Activated T-cell treated with anti-CD3 and anti-CD28 coated beads, Interleukin-2, amount 50 U/mL, for 72 hours (primary cell): Measurements from ENCODE around the gene DCBLD1. TPM values are rescaled to one million over a fixed set of nuclear protein-coding genes. Genes with fewer than 3 reads are reported as not detected.
"Not testable (repeated sequence)": the region's sequence is repeated elsewhere in the genome, so short reads cannot be mapped to it uniquely, and the experiment has no call there.

Source experiments
- ATAC-seq, 2 donors: fragments of 150-1000 bp; cut with Tn5 transposase; replicated peaks in 1 of 2; 2 replicates each; pipeline ENCODE4 v1.10.0; 2021; ENCODE audit warnings: moderate library complexity in 2 of 2, mild to moderate bottlenecking in 1 of 2
- DNase-seq, 2 donors: peaks; one replicate each; pipeline ENCODE4 v3.0.0; 2021 to 2022; ENCODE audit warnings: mixed read lengths in 1 of 2
- H3K27ac Mint-ChIP-seq: one replicate; pipeline ENCODE4 v1.8.0; 2022; ENCODE audit warnings: mild to moderate bottlenecking, moderate library complexity, mixed read lengths
- H3K27me3 Mint-ChIP-seq: one replicate; pipeline ENCODE4 v1.8.0; 2022; ENCODE audit warnings: low read depth, mixed read lengths
- H3K36me3 Mint-ChIP-seq, 2 donors: one replicate each; pipeline ENCODE4 v1.8.0; 2022; ENCODE audit warnings: mixed read lengths in 2 of 2, mild to moderate bottlenecking in 1 of 2; ENCODE audit not compliant: insufficient read depth in 2 of 2
- H3K4me1 Mint-ChIP-seq: one replicate; pipeline ENCODE4 v1.8.0; 2022; ENCODE audit warnings: low read depth, mixed read lengths
- H3K4me3 Mint-ChIP-seq, 2 donors: one replicate each; pipeline ENCODE4 v1.8.0; 2022; ENCODE audit warnings: mild to moderate bottlenecking in 2 of 2, mixed read lengths in 2 of 2, moderate library complexity in 2 of 2
- H3K9me3 Mint-ChIP-seq, 2 donors: one replicate each; pipeline ENCODE4 v1.8.0; 2022; ENCODE audit warnings: mixed read lengths in 2 of 2
- total RNA-seq, 2 donors: library from RNA; stranded (reverse); gene quantifications; one replicate each; pipeline ENCODE4 v1.2.3, GENCODE V29; 2022

The DCBLD1 gene
- total RNA-seq, 2 donors from 2014 or later: 2.9 to 3.4 TPM

GRCh38 chr6:117509021-117509420 is 26.5 kb downstream of the DCBLD1 start:
- DNase-seq: no peak
- ATAC-seq: no peak
- Mint-ChIP-seq H3K9me3 (no peaks in the 10 kb centered on the region), H3K27ac (no peak overlapping the region), H3K4me1 (no peaks in the 10 kb centered on the region), H3K36me3 (no peaks in the 10 kb centered on the region), H3K27me3 (no peaks in the 10 kb centered on the region), H3K4me3 (no peak overlapping the region)

- no peaks in the 10 kb centered on the region for H3K9me3 Mint-ChIP-seq
- no peak overlapping the region for H3K4me3 Mint-ChIP-seq
- H3K27ac Mint-ChIP-seq: no peak overlapping the region
- no peaks in the 10 kb centered on the region for H3K36me3 Mint-ChIP-seq
- no peaks in the 10 kb centered on the region for H3K27me3 Mint-ChIP-seq
- no peak for DNase-seq
- no peak for ATAC-seq
- no peaks in the 10 kb centered on the region for H3K4me1 Mint-ChIP-seq
Observed at GRCh38 chr6:117512056-117512828, 29.8 kb downstream of the DCBLD1 start.

GRCh38 chr6:117512987-117513573 is 30.6 kb downstream of the DCBLD1 start:
- Mint-ChIP-seq H3K36me3 (no peaks in the 10 kb centered on the region), H3K4me1 (no peaks in the 10 kb centered on the region), H3K9me3 (no peaks in the 10 kb centered on the region), H3K4me3 (no peak overlapping the region), H3K27ac (no peak overlapping the region), H3K27me3 (peaks cover 1% of the 10 kb centered on the region)
- no peak for DNase-seq
- no peak for ATAC-seq

- no peaks in the 10 kb centered on the region for H3K36me3 Mint-ChIP-seq
- peaks cover 6% of the 10 kb centered on the region for H3K27me3 Mint-ChIP-seq
- DNase-seq (no peak), ATAC-seq (no peak)
- no peaks in the 10 kb centered on the region for H3K4me1 Mint-ChIP-seq
- peaks cover 0 to 2% of the 10 kb centered on the region in 2 donors for H3K9me3 Mint-ChIP-seq
- H3K4me3 Mint-ChIP-seq: no peak overlapping the region
- no peak overlapping the region for H3K27ac Mint-ChIP-seq
Observed at GRCh38 chr6:117513778-117514365, 31.4 kb downstream of the DCBLD1 start.

- Mint-ChIP-seq H3K4me1 (no peaks in the 10 kb centered on the region), H3K27ac (no peak overlapping the region), H3K4me3 (no peak overlapping the region), H3K36me3 (no peaks in the 10 kb centered on the region), H3K9me3 (peaks cover 0 to 2% of the 10 kb centered on the region in 2 donors), H3K27me3 (peaks cover 6% of the 10 kb centered on the region)
- no peak for DNase-seq
- no peak for ATAC-seq
Observed at GRCh38 chr6:117514655-117515054, 32.2 kb downstream of the DCBLD1 start.

GRCh38 chr6:117515326-117515725 is 32.9 kb downstream of the DCBLD1 start:
- ATAC-seq: no peak
- no peak overlapping the region for H3K4me3 Mint-ChIP-seq
- H3K9me3 Mint-ChIP-seq: peaks cover 0 to 2% of the 10 kb centered on the region in 2 donors
- H3K27ac Mint-ChIP-seq: no peak overlapping the region
- H3K4me1 Mint-ChIP-seq: no peaks in the 10 kb centered on the region
- no peaks in the 10 kb centered on the region for H3K36me3 Mint-ChIP-seq
- DNase-seq: no peak
- H3K27me3 Mint-ChIP-seq: peaks cover 6% of the 10 kb centered on the region

GRCh38 chr6:117517995-117518394 is 35.5 kb downstream of the DCBLD1 start:
- not testable (repeated sequence) for H3K9me3 Mint-ChIP-seq, H3K4me3 Mint-ChIP-seq

GRCh38 chr6:117518870-117519269 is 36.4 kb downstream of the DCBLD1 start:
- H3K36me3 Mint-ChIP-seq: no peaks in the 10 kb centered on the region
- H3K27ac Mint-ChIP-seq: no peak overlapping the region
- H3K4me3 Mint-ChIP-seq: no peak overlapping the region
- peaks cover 0 to 2% of the 10 kb centered on the region in 2 donors for H3K9me3 Mint-ChIP-seq
- H3K4me1 Mint-ChIP-seq: no peaks in the 10 kb centered on the region
- ATAC-seq (no peak), DNase-seq (no peak)
- H3K27me3 Mint-ChIP-seq: peaks cover 6% of the 10 kb centered on the region

More at GRCh38 chr6:117517995-117518394, 35.5 kb downstream of the DCBLD1 start:
- H3K27me3 Mint-ChIP-seq, DNase-seq, H3K4me1 Mint-ChIP-seq, H3K36me3 Mint-ChIP-seq, H3K27ac Mint-ChIP-seq, ATAC-seq: not testable (repeated sequence)

- no peak for ATAC-seq
- no peak for DNase-seq
- H3K27ac Mint-ChIP-seq: no peak overlapping the region
- H3K4me1 Mint-ChIP-seq: no peaks in the 10 kb centered on the region
- H3K4me3 Mint-ChIP-seq: no peak overlapping the region
- peaks cover 6% of the 10 kb centered on the region for H3K27me3 Mint-ChIP-seq
- no peaks in the 10 kb centered on the region for H3K36me3 Mint-ChIP-seq
- H3K9me3 Mint-ChIP-seq: peaks cover 0 to 2% of the 10 kb centered on the region in 2 donors
Observed at GRCh38 chr6:117520603-117521395, 38.3 kb downstream of the DCBLD1 start.

- peaks cover 6% of the 10 kb centered on the region for H3K27me3 Mint-ChIP-seq
- no peaks in the 10 kb centered on the region for H3K36me3 Mint-ChIP-seq
- H3K9me3 Mint-ChIP-seq: peaks cover 0 to 2% of the 10 kb centered on the region in 2 donors
- H3K27ac Mint-ChIP-seq: no peak overlapping the region
- DNase-seq (no peak), ATAC-seq (no peak)
- H3K4me3 Mint-ChIP-seq: no peak overlapping the region
- H3K4me1 Mint-ChIP-seq: no peaks in the 10 kb centered on the region
Observed at GRCh38 chr6:117521791-117522502, 39.5 kb downstream of the DCBLD1 start.

GRCh38 chr6:117525607-117526006 is 43.1 kb downstream of the DCBLD1 start:
- no peaks in the 10 kb centered on the region for H3K36me3 Mint-ChIP-seq
- ATAC-seq: no peak

GRCh38 chr6:117530467-117531242 is 48.2 kb downstream of the DCBLD1 start:
- ATAC-seq: no peak
- Mint-ChIP-seq H3K36me3 (no peaks in the 10 kb centered on the region), H3K27me3 (peaks cover 10% of the 10 kb centered on the region), H3K4me1 (no peaks in the 10 kb centered on the region), H3K4me3 (no peak overlapping the region), H3K9me3 (no peaks in the 10 kb centered on the region), H3K27ac (no peak overlapping the region)
- DNase-seq: no peak

More at GRCh38 chr6:117525607-117526006, 43.1 kb downstream of the DCBLD1 start:
- Mint-ChIP-seq H3K4me3 (no peak overlapping the region), H3K27me3 (peaks cover 10% of the 10 kb centered on the region), H3K4me1 (no peaks in the 10 kb centered on the region), H3K27ac (no peak overlapping the region), H3K9me3 (no peaks in the 10 kb centered on the region)
- DNase-seq: no peak
